ENCODE results near the gene CHPF. TPM values are rescaled to one million over a fixed set of nuclear protein-coding genes. Genes with fewer than 3 reads are reported as not detected.

Gene CHPF
- total RNA-seq, 1 experiment from 2014 or later: 26.4 TPM

GRCh38 chr2:219507581-219508443 is 35.8 kb downstream of the CHPF start:
- no peak for DNase-seq
- peaks cover 7% of the 10 kb centered on the region for H3K4me1 Mint-ChIP-seq (ENCODE audit: low read depth, unreplicated experiment)
- Histone ChIP-seq H3K27me3 (replicated peaks; ENCODE audit: control insufficient read depth, insufficient read depth, low read length) (peaks cover 5% of the 10 kb centered on the region; the same call in 1 of the 2 replicates), H3K9me3 (no peaks in the 10 kb centered on the region), H3K4me3 (ENCODE audit: low read depth, low read length) (no peak overlapping the region), H3K4me1 (peaks cover 4% of the 10 kb centered on the region), H3K36me3 (ENCODE audit: control insufficient read depth, insufficient read depth, low read length) (no peaks in the 10 kb centered on the region; the same call in 1 of the 2 replicates)
- ChIA-PET CTCF (interaction anchor here (1.6 to 3.4 kb wide), 3 partner anchors 8 to 22 kb away, joined by 10 to 126 read pairs (median 14); partner anchors contain the start of gene GMPPA), POLR2A (interaction anchor here (1.0 kb wide), 1 partner anchor 9 kb away, joined by 6 read pairs; the partner anchor contains the start of gene GMPPA)
- no peak overlapping the region for H3K4me3 Mint-ChIP-seq (ENCODE audit: unreplicated experiment)
- no peak for TF ChIP-seq CTCF (IDR thresholded peaks at IDR 0.05; ENCODE audit: insufficient read depth in 1 of 2, low read depth in 1 of 2, low read length in 1 of 2, severe bottlenecking in 1 of 2, unreplicated experiment in 1 of 2)
- no peaks in the 10 kb centered on the region for H3K36me3 Mint-ChIP-seq (ENCODE audit: insufficient read depth, unreplicated experiment)
- H3K9me3 Mint-ChIP-seq (ENCODE audit: unreplicated experiment): no peaks in the 10 kb centered on the region
- peaks cover 7% of the 10 kb centered on the region for H3K27me3 Mint-ChIP-seq (ENCODE audit: insufficient read depth, unreplicated experiment)
- intact Hi-C loops (cut with micrococcal nuclease; ENCODE audit: unreplicated experiment): no loop called here
- BruUV-seq (replicated peaks): no TSS peak
- H3K27ac Mint-ChIP-seq (ENCODE audit: unreplicated experiment): no peak overlapping the region

- DNase-seq: no peak
- H3K4me1 ChIP-seq: peaks cover 4% of the 10 kb centered on the region
- 0 out of 2 replicates have a peak, but pooled peaks cover under 1% of the 10 kb centered on the region for H3K27me3 ChIP-seq (replicated peaks; ENCODE audit: control insufficient read depth, insufficient read depth, low read length)
- H3K4me3 ChIP-seq (ENCODE audit: low read depth, low read length): no peak overlapping the region
- POLR2A ChIA-PET: interaction anchor here (1.0 kb wide), 1 partner anchor 9 kb away, joined by 6 read pairs; the partner anchor contains the start of gene GMPPA
- H3K36me3 Mint-ChIP-seq (ENCODE audit: insufficient read depth, unreplicated experiment): no peaks in the 10 kb centered on the region
- intact Hi-C loops (cut with micrococcal nuclease; ENCODE audit: unreplicated experiment): no loop called here
- H3K4me1 Mint-ChIP-seq (ENCODE audit: low read depth, unreplicated experiment): peaks cover 7% of the 10 kb centered on the region
- no peaks in the 10 kb centered on the region for H3K9me3 ChIP-seq
- H3K4me3 Mint-ChIP-seq (ENCODE audit: unreplicated experiment): no peak overlapping the region
- H3K36me3 ChIP-seq (ENCODE audit: control insufficient read depth, insufficient read depth, low read length): no peaks in the 10 kb centered on the region; the same call in 1 of the 2 replicates
- TF ChIP-seq CTCF (IDR thresholded peaks at IDR 0.05; ENCODE audit: insufficient read depth in 1 of 2, low read depth in 1 of 2, low read length in 1 of 2, severe bottlenecking in 1 of 2, unreplicated experiment in 1 of 2): no peak
- CTCF ChIA-PET: interaction anchor here (1.6 to 2.8 kb wide), 2 partner anchors 11 to 23 kb away, joined by 10 to 14 read pairs; a partner anchor contains a TSS
- BruUV-seq (replicated peaks): no TSS peak
- no peaks in the 10 kb centered on the region for H3K9me3 Mint-ChIP-seq (ENCODE audit: unreplicated experiment)
- no peak overlapping the region for H3K27ac Mint-ChIP-seq (ENCODE audit: unreplicated experiment)
- peaks cover 2% of the 10 kb centered on the region for H3K27me3 Mint-ChIP-seq (ENCODE audit: insufficient read depth, unreplicated experiment)
Measured at GRCh38 chr2:219506802-219507526, 36.6 kb downstream of the CHPF start.

- H3K4me3 Mint-ChIP-seq (ENCODE audit: unreplicated experiment): no peak overlapping the region
Measured at GRCh38 chr2:219506153-219506801, 37.3 kb downstream of the CHPF start.

More at GRCh38 chr2:219506153-219506801, 37.3 kb downstream of the CHPF start:
- intact Hi-C loops (cut with micrococcal nuclease; ENCODE audit: unreplicated experiment): no loop called here
- Histone ChIP-seq H3K4me3 (ENCODE audit: low read depth, low read length) (no peak overlapping the region), H3K9me3 (no peaks in the 10 kb centered on the region), H3K27me3 (replicated peaks; ENCODE audit: control insufficient read depth, insufficient read depth, low read length) (no peaks in the 10 kb centered on the region), H3K4me1 (peaks cover 4% of the 10 kb centered on the region), H3K36me3 (ENCODE audit: control insufficient read depth, insufficient read depth, low read length) (no peaks in the 10 kb centered on the region; the same call in 1 of the 2 replicates)
- no peak for TF ChIP-seq CTCF (IDR thresholded peaks at IDR 0.05; ENCODE audit: insufficient read depth in 1 of 2, low read depth in 1 of 2, low read length in 1 of 2, severe bottlenecking in 1 of 2, unreplicated experiment in 1 of 2)
- DNase-seq: no peak
- Mint-ChIP-seq H3K4me1 (ENCODE audit: low read depth, unreplicated experiment) (peaks cover 7% of the 10 kb centered on the region), H3K27ac (ENCODE audit: unreplicated experiment) (no peak overlapping the region), H3K9me3 (ENCODE audit: unreplicated experiment) (no peaks in the 10 kb centered on the region), H3K27me3 (ENCODE audit: insufficient read depth, unreplicated experiment) (no peaks in the 10 kb centered on the region), H3K36me3 (ENCODE audit: insufficient read depth, unreplicated experiment) (no peaks in the 10 kb centered on the region)
- ChIA-PET CTCF (interaction anchor here (2.8 kb wide), 1 partner anchor 24 kb away, joined by 14 read pairs; no protein-coding TSS in a partner anchor), POLR2A (no interaction called here)
- TSS peak; percentile 15 for BruUV-seq (replicated peaks)

Data from Caco-2 (cell line).